ENCODE data around the gene SIVA1.

DNA sequence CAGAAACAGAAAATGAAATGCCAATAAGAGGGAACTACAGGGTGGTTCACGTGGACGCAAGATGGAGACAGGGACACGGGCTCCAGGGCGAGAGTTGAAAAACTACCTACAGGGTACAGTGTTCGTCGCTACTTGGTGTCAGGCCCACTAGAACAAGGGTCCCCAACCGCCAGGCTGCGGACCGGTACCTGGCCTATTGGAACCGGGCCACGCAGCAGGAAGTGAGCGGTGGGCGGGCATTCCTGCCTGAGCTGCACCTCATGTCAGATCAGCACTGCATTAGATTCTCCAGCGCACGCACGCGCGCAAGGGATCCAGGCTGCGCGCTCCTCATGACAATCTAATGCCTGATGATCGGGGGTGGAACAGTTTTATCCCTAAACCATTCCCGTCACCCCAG is 48.7 kb upstream of the SIVA1 start:
- TF ChIP-seq ZNF274 (IDR thresholded peaks at IDR 0.05; ENCODE audit: low read depth, low read length): no peak
- no peak for TF ChIP-seq YY1 (IDR thresholded peaks at IDR 0.05; ENCODE audit: insufficient read depth, insufficient read length)
- TF ChIP-seq SUZ12 (IDR thresholded peaks at IDR 0.05; ENCODE audit: extremely low read depth, insufficient read depth, insufficient read length): no peak

All from NT2/D1 (cell line).